ENCODE measurements around the gene ZNF511.

ZNF511 gene

GRCh38 chr10:133351408-133352318 lies 42.9 kb downstream of the ZNF511 start:
- no peak for DNase-seq

- no peak for DNase-seq
Measured at GRCh38 chr10:133353202-133353959, 44.7 kb downstream of the ZNF511 start.

- no peak for DNase-seq
Measured at GRCh38 chr10:133353988-133354605, 45.4 kb downstream of the ZNF511 start.

- DNase-seq = no peak
Measured at GRCh38 chr10:133354672-133355240, 46.0 kb downstream of the ZNF511 start.

GRCh38 chr10:133355266-133355665 lies 46.6 kb downstream of the ZNF511 start:
- DNase-seq = no peak

GRCh38 chr10:133355991-133356390 lies 47.3 kb downstream of the ZNF511 start:
- no peak for DNase-seq

- no peak for DNase-seq
Measured at GRCh38 chr10:133356549-133357284, 48.0 kb downstream of the ZNF511 start.

GRCh38 chr10:133357285-133358161 lies 48.8 kb downstream of the ZNF511 start, which contains the start of gene FUOM:
TSS of gene FUOM (minus strand) at chr10:133358019. CDS start at chr10:133358007, 12 bp downstream.
- DNase-seq = peak in 6 of 58 donors; percentile 10 to 85 (median 24)

- no peak for DNase-seq
Measured at GRCh38 chr10:133358162-133358924, 49.6 kb downstream of the ZNF511 start.

- no peak for DNase-seq
Measured at GRCh38 chr10:133358925-133359310, 50.2 kb downstream of the ZNF511 start.

- DNase-seq = peak in 1 of 58 donors; percentile 12
Measured at GRCh38 chr10:133359554-133359971, 50.8 kb downstream of the ZNF511 start.

- DNase-seq = no peak
Measured at GRCh38 chr10:133359972-133360610, 51.4 kb downstream of the ZNF511 start.

GRCh38 chr10:133361227-133361626 lies 52.5 kb downstream of the ZNF511 start:
- DNase-seq = peak in 1 of 58 donors; percentile 11

GRCh38 chr10:133361773-133362441 lies 53.2 kb downstream of the ZNF511 start:
- DNase-seq = no peak
